Measurements from ENCODE around the gene OGDH. TPM values are rescaled to one million over a fixed set of nuclear protein-coding genes. Genes with fewer than 3 reads are reported as not detected.

Gene OGDH
- total and polyA plus RNA-seq, 2 experiments from 2014 or later = 13.5 to 76.9 TPM

- Mint-ChIP-seq H3K4me3 (no peak overlapping the region), H3K9me3 (no peaks in the 10 kb centered on the region), H3K27me3 (ENCODE audit: insufficient read depth, low read depth, poor library complexity) (peaks cover 13% of the 10 kb centered on the region), H3K27ac (no peak overlapping the region), H3K36me3 (ENCODE audit: low read depth) (peaks cover 78% of the 10 kb centered on the region), H3K4me1 (no peaks in the 10 kb centered on the region)
- TF ChIP-seq ZNF462 (CRISPR knock-in tag; IDR thresholded peaks at IDR 0.05) (no peak), EZH2phosphoT487 (IDR thresholded peaks at IDR 0.05; ENCODE audit: unreplicated experiment) (no peak), JUNB (IDR thresholded peaks at IDR 0.05; ENCODE audit: unreplicated experiment) (no peak), ZNF114 (CRISPR knock-in tag; IDR thresholded peaks at IDR 0.05) (no peak), CREB1 (CRISPR knock-in tag; IDR thresholded peaks at IDR 0.05; ENCODE audit: low read depth) (no peak)
- no peak overlapping the region for H3K4me3 ChIP-seq
- peaks cover 7% of the 10 kb centered on the region; the same call in 1 of the 2 replicates for H3K36me3 ChIP-seq (ENCODE audit: insufficient read depth)
- ATAC-seq (no peak), DNase-seq (ENCODE audit: low spot score) (no peak)
- no peak overlapping the region for H3K27ac ChIP-seq (ENCODE audit: low read depth)
- H3K27me3 ChIP-seq (ENCODE audit: insufficient read depth) = no peaks in the 10 kb centered on the region
- H3F3A ChIP-seq (replicated peaks; ENCODE audit: low read depth) = no peaks in the 10 kb centered on the region
- no peak overlapping the region for H2AFZ ChIP-seq
- H4K20me1 ChIP-seq (replicated peaks; ENCODE audit: insufficient read depth) = no peaks in the 10 kb centered on the region
- H3K4me2 ChIP-seq = no peak overlapping the region
- no peaks in the 10 kb centered on the region for H3K79me2 ChIP-seq (replicated peaks; ENCODE audit: insufficient read depth)
- H3K4me1 ChIP-seq (ENCODE audit: insufficient read depth) = no peaks in the 10 kb centered on the region
- H3K9me2 ChIP-seq (ENCODE audit: insufficient read depth) = no peaks in the 10 kb centered on the region
These were observed 91.0 kb downstream of the OGDH start for GRCh38 chr7:44697136-44698045.

Measured in GM23338 (cell line).